PC-9 (cell line): Measurements from ENCODE around the gene GLTP. TPM values are rescaled to one million over a fixed set of nuclear protein-coding genes. Genes with fewer than 3 reads are reported as not detected.

Experiments
- BruUV-seq: library from RNA; stranded (reverse); fragments of 400-500 nt; replicated peaks from 2 replicates; lab custom pipeline; 2021; lab: Mats Ljungman, UMichigan
- CTCF ChIA-PET: fragments of 300-600 bp; sonication (Branson Sonifier 250); formaldehyde crosslinking; loops from one replicate; lab custom pipeline; 2022; ENCODE audit warnings: antibody characterized with exemption; lab: Charles Lee
- POLR2A ChIA-PET: fragments of 300-600 bp; sonication (Branson Sonifier 250); formaldehyde crosslinking; loops from one replicate; lab custom pipeline; 2022; ENCODE audit warnings: antibody characterized with exemption; ENCODE audit not compliant: unreplicated experiment; lab: Charles Lee
- DNase-seq, 2 experiments: peaks; one replicate each; pipeline versions ENCODE4 v3.0.0 to v3.0.0-alpha.2; 2015 to 2022; ENCODE audit warnings: mixed read lengths in 1 of 2
- H2AFZ ChIP-seq: fragments of 200-600 bp; sonication (generic); 2 replicates; pipeline ENCODE4 v1.8.1; 2017; ENCODE audit warnings: antibody characterized with exemption
- H3F3A ChIP-seq: fragments of 200-600 bp; sonication (generic); 2 replicates; pipeline ENCODE4 v1.8.1; 2017; ENCODE audit warnings: antibody characterized with exemption, mild to moderate bottlenecking, low read depth; ENCODE audit not compliant: insufficient read depth
- H3K27ac ChIP-seq: fragments of 200-600 bp; sonication (generic); 2 replicates; pipeline ENCODE4 v1.6.1; 2016; ENCODE audit warnings: mixed run types
- H3K27me3 ChIP-seq: fragments of 200-600 bp; sonication (generic); 2 replicates; pipeline ENCODE4 v1.6.1; 2016; ENCODE audit warnings: low read depth, mixed run types; ENCODE audit not compliant: insufficient read depth
- H3K36me3 ChIP-seq: fragments of 200-600 bp; sonication (generic); 2 replicates; pipeline ENCODE4 v1.6.1; 2016; ENCODE audit warnings: low read depth, mixed run types
- H3K4me1 ChIP-seq: fragments of 200-600 bp; sonication (generic); replicated peaks from 2 replicates; pipeline ENCODE4 v1.6.1; 2016; ENCODE audit warnings: mixed run types; ENCODE audit not compliant: insufficient read depth
- H3K4me2 ChIP-seq: fragments of 200-600 bp; sonication (generic); 2 replicates; pipeline ENCODE4 v1.6.1; 2017; ENCODE audit warnings: mixed run types
- H3K4me3 ChIP-seq: fragments of 200-600 bp; sonication (generic); 2 replicates; pipeline ENCODE4 v1.6.1; 2016; ENCODE audit warnings: mixed run types
- H3K79me2 ChIP-seq: fragments of 200-600 bp; sonication (generic); 2 replicates; pipeline ENCODE4 v1.6.1; 2017; ENCODE audit warnings: low read depth, mixed run types
- H3K9me2 ChIP-seq: fragments of 200-600 bp; sonication (generic); 2 replicates; pipeline ENCODE4 v1.8.1; 2017; ENCODE audit warnings: mild to moderate bottlenecking; ENCODE audit not compliant: insufficient read depth
- H3K9me3 ChIP-seq: fragments of 200-600 bp; sonication (generic); 2 replicates; pipeline ENCODE4 v1.8.1; 2016; ENCODE audit warnings: low read depth; ENCODE audit not compliant: insufficient read depth
- H4K20me1 ChIP-seq: fragments of 200-600 bp; sonication (generic); 2 replicates; pipeline ENCODE4 v1.8.1; 2017; ENCODE audit not compliant: insufficient read depth
- CTCF ChIP-seq: fragments of 200-600 bp; sonication (generic); conservative IDR thresholded peaks from 2 replicates; pipeline ENCODE4 v1.6.1; 2017; ENCODE audit warnings: mixed run types, antibody characterized with exemption, mild to moderate bottlenecking, moderate library complexity
- EZH2 ChIP-seq: fragments of 200-600 bp; sonication (generic); IDR thresholded peaks from 2 replicates; pipeline ENCODE4 v1.8.0; 2017; ENCODE audit warnings: antibody characterized with exemption, low read depth
- intact Hi-C: fragments of 100-400 bp; cut with micrococcal nuclease; formaldehyde crosslinking; loops from one replicate; pipeline ENCODE4 v1.10.0; 2022; ENCODE audit not compliant: unreplicated experiment
- total RNA-seq: library from RNA; stranded (reverse); gene quantifications from 2 replicates; pipeline ENCODE4 v1.2.3, GENCODE V29; 2021

Gene GLTP
- total RNA-seq, 1 experiment from 2014 or later: 30.3 TPM

- no TSS peak for BruUV-seq
- TF ChIP-seq EZH2 (no peak), CTCF (no peak)
- Histone ChIP-seq H3K4me2 (no peak overlapping the region), H3K9me2 (no peaks in the 10 kb centered on the region), H3K27ac (no peak overlapping the region), H4K20me1 (no peaks in the 10 kb centered on the region), H2AFZ (no peak overlapping the region), H3K4me3 (no peak overlapping the region), H3F3A (peaks cover 29% of the 10 kb centered on the region), H3K9me3 (no peaks in the 10 kb centered on the region), H3K36me3 (no peaks in the 10 kb centered on the region), H3K4me1 (peaks cover 30% of the 10 kb centered on the region), H3K27me3 (no peaks in the 10 kb centered on the region), H3K79me2 (no peaks in the 10 kb centered on the region)
- POLR2A ChIA-PET: no interaction called here
- CTCF ChIA-PET: interaction anchor here (0.6 to 0.7 kb wide), 3 partner anchors 41 to 115 kb away, joined by 3 to 9 read pairs (median 7); no protein-coding TSS in a partner anchor
- no peak for DNase-seq
- intact Hi-C loops: no loop called here
These were observed 38.3 kb downstream of the GLTP start for GRCh38 chr12:109842021-109842420.

GRCh38 chr12:109841356-109841755 lies 39.0 kb downstream of the GLTP start:
- Histone ChIP-seq H2AFZ (no peak overlapping the region), H3F3A (peaks cover 29% of the 10 kb centered on the region; the same call in 1 of the 2 replicates), H3K9me2 (no peaks in the 10 kb centered on the region), H3K4me2 (no peak overlapping the region), H4K20me1 (no peaks in the 10 kb centered on the region), H3K4me3 (no peak overlapping the region), H3K9me3 (no peaks in the 10 kb centered on the region), H3K27me3 (no peaks in the 10 kb centered on the region), H3K4me1 (peaks cover 34% of the 10 kb centered on the region), H3K27ac (no peak overlapping the region), H3K36me3 (no peaks in the 10 kb centered on the region), H3K79me2 (no peaks in the 10 kb centered on the region)
- POLR2A ChIA-PET: no interaction called here
- no TSS peak for BruUV-seq
- no peak for TF ChIP-seq CTCF
- no peak for TF ChIP-seq EZH2
- CTCF ChIA-PET: interaction anchor here (0.6 to 1.0 kb wide), 4 partner anchors 24 to 114 kb away, joined by 3 to 9 read pairs (median 5); no protein-coding TSS in a partner anchor
- no peak for DNase-seq
- intact Hi-C loops: loop anchor here (2.0 kb wide), 1 partner anchor 19 kb away; no protein-coding TSS in a partner anchor

GRCh38 chr12:109840305-109841074 lies 39.9 kb downstream of the GLTP start:
- H3K4me1 ChIP-seq: peaks cover 34% of the 10 kb centered on the region
- no peaks in the 10 kb centered on the region for H3K9me3 ChIP-seq
- H3K27me3 ChIP-seq: no peaks in the 10 kb centered on the region
- H4K20me1 ChIP-seq: no peaks in the 10 kb centered on the region
- ChIA-PET POLR2A (interaction anchor here (0.6 to 0.7 kb wide), 3 partner anchors 48 to 1308 kb away, joined by 4 to 5 read pairs (median 4); no protein-coding TSS in a partner anchor), CTCF (interaction anchor here (0.6 to 1.0 kb wide), 3 partner anchors 23 to 303 kb away, joined by 3 read pairs; no protein-coding TSS in a partner anchor)
- H3K36me3 ChIP-seq: no peaks in the 10 kb centered on the region
- no peaks in the 10 kb centered on the region for H3K9me2 ChIP-seq
- TF ChIP-seq CTCF: no peak
- no peak for TF ChIP-seq EZH2
- intact Hi-C loops: loop anchor here (2.0 kb wide), 1 partner anchor 18 kb away; no protein-coding TSS in a partner anchor
- H3F3A ChIP-seq: peaks cover 23% of the 10 kb centered on the region; the same call in 1 of the 2 replicates
- no peak overlapping the region for H2AFZ ChIP-seq
- H3K4me3 ChIP-seq: no peak overlapping the region
- no peak overlapping the region for H3K27ac ChIP-seq
- peak; percentile 88 to 92 for DNase-seq
- H3K4me2 ChIP-seq: peak overlapping the region; percentile 13; the same call in 1 of the 2 replicates
- no peaks in the 10 kb centered on the region for H3K79me2 ChIP-seq
- no TSS peak for BruUV-seq
